Stimulated activated CD4-positive, alpha-beta T cell treated with anti-CD3 and anti-CD28 coated beads, Interleukin-15, amount 100 ng/mL, for 1 hour (primary cell): ENCODE measurements around the gene ZSWIM4.
"Not testable (repeated sequence)": the region's sequence is repeated elsewhere in the genome, so short reads cannot be mapped to it uniquely, and the experiment has no call there.

Source experiments
- DNase-seq, 2 donors: peaks; one replicate each; pipeline ENCODE4 v3.0.0-alpha.2; 2020; ENCODE audit warnings: low read depth in 1 of 2, low spot score in 1 of 2

Gene ZSWIM4

DNA sequence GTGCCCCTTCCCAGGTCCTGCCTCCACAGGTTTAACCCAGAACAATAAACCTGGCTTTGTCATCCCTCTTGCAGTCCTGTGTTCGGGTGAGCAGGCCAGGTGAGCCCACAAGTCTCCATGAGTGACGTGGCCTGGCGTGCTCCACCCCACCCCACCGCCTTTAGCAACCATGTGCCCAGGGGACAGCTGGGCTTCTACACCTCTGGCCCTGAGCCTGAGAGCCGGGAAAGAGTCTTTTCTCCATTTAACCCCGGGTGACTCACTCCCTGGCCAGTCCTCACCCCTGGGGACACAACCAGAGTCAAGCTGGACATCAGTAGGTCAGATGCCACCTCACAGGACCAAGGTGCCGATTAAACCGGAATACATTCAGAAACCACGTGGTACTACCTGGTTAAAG, 16.8 kb upstream of the ZSWIM4 start:
- no peak for DNase-seq

DNA sequence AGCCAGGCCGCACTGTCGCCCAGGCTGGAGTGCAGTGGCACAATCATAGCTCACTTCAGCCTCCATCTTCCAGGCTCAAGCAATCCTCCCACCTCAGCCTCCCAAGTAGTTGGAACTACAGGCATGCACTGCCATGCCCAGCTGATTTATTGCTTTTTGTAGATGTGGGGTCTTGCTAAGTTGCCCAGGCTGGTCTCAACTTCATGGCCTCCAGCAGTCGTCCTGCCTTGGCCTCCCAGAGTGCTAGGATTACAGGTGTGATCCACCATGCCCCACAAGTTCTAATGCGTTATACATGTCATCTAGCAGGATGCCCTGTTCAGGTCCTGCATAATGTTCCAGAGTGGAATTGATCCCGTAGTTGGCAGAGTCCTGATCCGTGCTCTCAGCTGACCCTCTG, 16.4 kb upstream of the ZSWIM4 start:
- no peak for DNase-seq

DNA sequence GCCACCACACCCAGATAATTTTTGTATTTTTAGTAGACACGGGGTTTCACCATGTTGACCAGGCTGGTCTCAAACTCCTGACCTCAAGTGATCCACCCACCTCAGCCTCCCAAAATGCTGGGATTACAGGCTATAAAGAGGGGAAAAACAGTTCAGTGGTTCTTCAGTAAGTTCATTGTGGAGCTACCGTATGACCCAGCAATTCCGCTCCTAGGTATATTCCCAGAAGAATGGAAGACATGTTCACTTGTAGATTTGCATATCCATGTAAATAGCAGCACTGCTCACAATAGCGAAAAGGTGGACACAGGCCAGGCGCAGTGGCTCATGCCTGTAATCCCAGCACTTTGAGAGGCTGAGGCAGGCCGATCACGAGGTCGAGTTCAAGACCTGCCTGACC, 15.4 kb upstream of the ZSWIM4 start:
- DNase-seq = not testable (repeated sequence)

DNA sequence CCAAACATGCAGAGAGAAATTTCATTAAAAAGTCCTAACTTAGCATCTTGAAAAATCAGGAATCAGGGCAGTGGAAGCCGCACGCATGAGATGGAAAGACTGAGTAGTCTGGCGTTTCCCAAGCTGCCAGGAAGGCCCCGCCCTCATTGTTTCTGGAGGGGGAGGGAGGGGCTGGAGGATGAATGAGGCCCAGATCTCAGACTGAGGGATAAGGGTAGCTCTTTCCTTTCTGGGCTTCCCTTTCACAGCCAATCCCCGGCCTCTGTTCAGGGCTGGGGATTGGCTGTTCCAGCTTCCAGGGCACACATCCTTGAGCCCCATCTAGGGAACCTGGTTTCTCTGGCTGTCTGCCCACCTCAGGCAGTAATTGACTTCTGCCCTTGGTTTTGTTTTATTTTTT, 13.7 kb upstream of the ZSWIM4 start:
- no peak for DNase-seq

DNA sequence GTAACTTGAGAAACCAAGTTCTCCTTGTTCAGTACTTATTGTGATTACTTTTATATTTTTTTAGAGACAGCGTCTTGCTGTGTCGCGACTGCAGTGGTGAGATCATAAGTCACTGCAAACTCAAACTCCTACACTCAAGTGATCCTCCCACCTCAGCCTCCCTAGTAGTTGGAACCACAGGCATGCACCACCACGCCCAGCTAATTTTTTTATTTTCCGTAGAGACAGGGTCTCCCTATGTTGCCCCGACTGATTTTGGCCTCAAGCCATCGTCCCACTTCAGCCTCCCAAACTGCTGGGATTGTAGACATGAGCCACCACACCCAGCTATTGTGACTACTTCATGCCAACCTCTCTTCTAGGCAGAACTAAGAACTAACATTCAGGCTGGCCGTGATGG, 12.7 kb upstream of the ZSWIM4 start:
- no peak for DNase-seq

- no peak for DNase-seq
These were observed 11.4 kb upstream of the ZSWIM4 start for GRCh38 chr19:13783565-13784500.

DNA sequence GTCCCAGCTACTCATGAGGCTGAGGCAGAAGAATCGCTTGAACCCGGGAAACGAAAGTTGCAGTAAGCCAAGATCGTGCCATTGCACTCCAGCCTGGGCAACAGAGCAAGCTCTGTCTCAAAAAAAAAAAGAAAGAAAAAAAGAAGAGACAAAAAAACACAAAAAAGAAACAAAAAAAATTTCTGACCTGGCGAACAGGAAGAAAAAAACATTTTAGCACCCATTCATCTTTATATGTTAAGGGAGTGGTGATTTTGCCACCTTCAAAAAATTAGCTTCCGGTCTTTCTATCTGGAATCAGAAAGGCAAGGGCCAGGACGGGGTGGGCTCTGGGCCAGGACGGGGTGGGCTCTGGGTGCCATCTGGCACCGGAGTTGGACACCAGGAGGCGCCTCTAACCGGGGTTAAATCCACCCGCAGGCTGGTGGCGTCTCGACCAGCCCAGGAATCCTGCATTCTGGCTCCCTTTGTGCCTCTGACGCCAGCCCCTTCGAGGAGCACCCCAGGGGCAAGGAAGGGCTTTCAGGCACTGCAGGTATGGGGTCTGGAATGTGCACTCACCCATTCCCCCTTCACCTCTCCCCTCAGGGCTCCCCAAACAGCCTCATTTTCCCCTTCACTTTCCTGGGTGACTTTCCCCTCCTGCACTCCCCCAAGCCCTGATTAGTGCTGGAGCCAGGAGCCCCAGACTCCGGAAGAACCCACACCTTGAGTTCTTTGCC, 10.4 kb upstream of the ZSWIM4 start:
- DNase-seq = peak; percentile 48 to 60

- no peak for DNase-seq
These were observed 6.3 kb upstream of the ZSWIM4 start for GRCh38 chr19:13788991-13789390.

- DNase-seq = no peak
These were observed 4.9 kb upstream of the ZSWIM4 start for GRCh38 chr19:13790354-13790753.

- not testable (repeated sequence) for DNase-seq
These were observed 1.9 kb upstream of the ZSWIM4 start for GRCh38 chr19:13793317-13793716.

GRCh38 chr19:13794398-13794756, 866 bp upstream of the ZSWIM4 start:
- DNase-seq = no peak

DNA sequence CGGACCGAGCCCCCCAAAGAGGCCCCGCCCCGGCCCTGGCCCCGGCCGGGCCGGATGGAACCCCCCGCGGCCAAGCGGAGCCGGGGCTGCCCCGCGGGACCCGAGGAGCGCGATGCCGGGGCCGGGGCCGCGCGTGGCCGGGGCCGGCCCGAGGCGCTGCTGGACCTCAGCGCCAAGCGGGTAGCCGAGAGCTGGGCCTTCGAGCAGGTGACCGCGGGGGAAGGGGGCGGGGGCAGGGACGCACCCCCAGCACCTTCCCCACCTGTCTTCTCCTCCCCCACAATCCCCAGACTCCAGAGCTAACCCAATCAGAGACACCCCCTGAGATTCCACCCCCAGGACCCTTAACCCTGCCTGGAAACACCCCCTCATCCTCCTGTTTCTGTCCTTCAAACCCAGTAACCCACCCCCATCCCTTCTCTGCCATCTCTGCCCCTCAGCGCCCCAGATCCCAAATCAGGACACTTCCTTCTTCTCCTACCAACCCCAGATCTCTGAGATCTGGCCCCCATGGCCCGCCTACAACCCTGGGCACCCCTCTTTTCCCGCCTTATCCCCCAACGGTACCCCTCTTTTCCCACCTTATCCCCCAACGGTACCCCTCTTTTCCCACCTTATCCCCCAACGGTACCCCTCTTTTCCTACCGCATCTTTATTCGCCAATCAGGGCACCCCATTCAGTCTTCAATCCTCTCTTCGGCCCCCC, 505 bp downstream of the ZSWIM4 start:
- DNase-seq = no peak

- DNase-seq = no peak
These were observed 1.2 kb downstream of the ZSWIM4 start for GRCh38 chr19:13796301-13797057.

- DNase-seq = no peak
These were observed 1.8 kb downstream of the ZSWIM4 start for GRCh38 chr19:13797058-13797440.

- no peak for DNase-seq
These were observed 2.6 kb downstream of the ZSWIM4 start for GRCh38 chr19:13797870-13798269.

- DNase-seq = no peak
These were observed 4.4 kb downstream of the ZSWIM4 start for GRCh38 chr19:13799669-13800068.

DNA sequence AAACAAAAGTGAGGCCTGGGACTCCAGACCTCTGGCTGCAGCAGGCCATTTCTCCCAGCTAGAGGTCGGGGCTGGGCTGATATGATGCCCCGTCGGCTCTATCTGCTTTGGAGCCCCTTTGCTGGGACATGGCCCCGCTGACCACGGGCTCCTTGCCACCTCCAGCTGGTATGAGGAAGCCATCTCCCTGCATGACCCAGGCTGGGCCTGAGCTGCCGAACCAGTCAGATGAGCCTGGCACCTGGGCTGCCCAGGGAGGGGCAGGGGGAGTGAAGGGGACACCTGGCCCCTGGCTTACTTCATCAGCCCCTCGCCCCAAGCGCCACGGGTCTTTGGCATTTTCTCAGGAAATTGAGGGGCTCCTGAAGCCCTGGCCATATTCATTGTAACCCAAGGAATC, 7.8 kb downstream of the ZSWIM4 start:
- DNase-seq = no peak

DNA sequence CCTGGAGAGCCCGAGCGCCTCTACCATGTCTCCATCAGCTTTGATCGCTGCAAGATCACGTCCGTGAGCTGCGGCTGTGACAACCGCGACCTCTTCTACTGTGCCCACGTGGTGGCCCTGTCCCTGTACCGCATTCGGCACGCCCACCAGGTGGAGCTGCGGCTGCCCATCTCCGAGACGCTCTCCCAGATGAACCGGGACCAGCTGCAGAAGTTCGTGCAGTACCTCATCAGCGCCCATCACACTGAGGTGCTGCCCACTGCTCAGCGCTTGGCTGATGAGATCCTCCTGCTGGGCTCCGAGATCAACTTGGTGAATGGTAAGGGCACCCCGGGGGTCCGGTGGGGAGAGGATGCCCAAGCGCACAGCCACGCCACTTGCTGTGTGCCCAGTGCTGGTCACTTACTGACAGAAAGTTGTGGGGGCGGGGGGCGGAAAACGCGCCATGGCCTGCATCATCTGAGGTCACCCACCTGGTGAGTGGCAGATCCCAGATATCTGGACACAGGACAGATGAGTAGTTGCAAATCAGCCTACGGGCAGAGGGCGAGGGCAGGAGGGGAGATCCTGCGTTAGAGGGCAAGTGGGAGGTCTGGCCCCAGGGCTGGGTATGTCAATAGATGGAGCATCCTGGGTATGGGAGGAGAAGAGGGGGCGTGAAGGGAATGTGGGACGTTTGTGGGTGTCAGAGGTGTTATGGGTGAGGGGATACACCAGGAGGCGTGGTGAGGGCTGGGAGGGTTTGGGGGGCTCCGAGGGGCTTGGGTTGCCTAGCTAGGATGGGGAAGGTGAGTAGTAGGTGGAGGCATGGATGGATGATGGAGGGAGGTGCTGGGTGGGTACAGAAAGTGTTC, 9.8 kb downstream of the ZSWIM4 start:
- no peak for DNase-seq

GRCh38 chr19:13806728-13807127, 11.5 kb downstream of the ZSWIM4 start:
- no peak for DNase-seq

GRCh38 chr19:13807421-13808021, 12.3 kb downstream of the ZSWIM4 start:
- no peak for DNase-seq
